ENCODE measurements around the gene APOBEC3B.

DNA sequence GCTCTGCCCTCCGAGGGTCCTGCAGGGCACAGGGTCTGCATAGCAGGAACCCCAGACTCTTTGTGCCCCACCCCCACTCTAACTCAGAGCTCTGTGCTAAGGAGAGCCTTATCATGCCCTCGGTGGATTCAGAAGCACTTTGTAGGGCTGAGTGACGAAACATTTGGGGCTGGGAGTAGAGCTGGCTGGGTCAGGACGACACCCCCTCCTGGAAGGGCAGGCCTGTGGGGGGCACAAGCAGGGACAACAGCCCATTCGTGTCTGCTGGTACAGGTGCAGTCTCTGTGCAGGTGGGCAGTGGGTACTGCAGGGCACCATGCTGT lies 15.8 kb upstream of the APOBEC3B start:
- TF ChIP-seq POLR2A (IDR thresholded peaks at IDR 0.05): no peak
- TF ChIP-seq, protein P1, sequence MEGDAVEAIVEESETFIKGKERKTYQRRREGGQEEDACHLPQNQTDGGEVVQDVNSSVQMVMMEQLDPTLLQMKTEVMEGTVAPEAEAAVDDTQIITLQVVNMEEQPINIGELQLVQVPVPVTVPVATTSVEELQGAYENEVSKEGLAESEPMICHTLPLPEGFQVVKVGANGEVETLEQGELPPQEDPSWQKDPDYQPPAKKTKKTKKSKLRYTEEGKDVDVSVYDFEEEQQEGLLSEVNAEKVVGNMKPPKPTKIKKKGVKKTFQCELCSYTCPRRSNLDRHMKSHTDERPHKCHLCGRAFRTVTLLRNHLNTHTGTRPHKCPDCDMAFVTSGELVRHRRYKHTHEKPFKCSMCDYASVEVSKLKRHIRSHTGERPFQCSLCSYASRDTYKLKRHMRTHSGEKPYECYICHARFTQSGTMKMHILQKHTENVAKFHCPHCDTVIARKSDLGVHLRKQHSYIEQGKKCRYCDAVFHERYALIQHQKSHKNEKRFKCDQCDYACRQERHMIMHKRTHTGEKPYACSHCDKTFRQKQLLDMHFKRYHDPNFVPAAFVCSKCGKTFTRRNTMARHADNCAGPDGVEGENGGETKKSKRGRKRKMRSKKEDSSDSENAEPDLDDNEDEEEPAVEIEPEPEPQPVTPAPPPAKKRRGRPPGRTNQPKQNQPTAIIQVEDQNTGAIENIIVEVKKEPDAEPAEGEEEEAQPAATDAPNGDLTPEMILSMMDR (IDR thresholded peaks at IDR 0.05): no peak

Data from uterus (tissue), 2 donors.